ENCODE results near the gene LIAS. TPM values are rescaled to one million over a fixed set of nuclear protein-coding genes. Genes with fewer than 3 reads are reported as not detected.
"Not testable (repeated sequence)": the region's sequence is repeated elsewhere in the genome, so short reads cannot be mapped to it uniquely, and the experiment has no call there.

LIAS gene
- total RNA-seq, 3 donors from 2014 or later, result 36.2 to 38.7 (median 36.5) TPM

- ATAC-seq, result no peak
- Mint-ChIP-seq H3K9me3 (no peaks in the 10 kb centered on the region), H3K4me3 (no peak overlapping the region), H3K27me3 (ENCODE audit: low read depth) (no peaks in the 10 kb centered on the region), H3K36me3 (ENCODE audit: insufficient read depth) (peaks cover 39% of the 10 kb centered on the region), H3K4me1 (ENCODE audit: low read depth) (no peaks in the 10 kb centered on the region)
- no peak for DNase-seq
These were observed 43.3 kb downstream of the LIAS start for GRCh38 chr4:39502019-39502663.

GRCh38 chr4:39502664-39503035 lies 43.8 kb downstream of the LIAS start:
- H3K9me3 Mint-ChIP-seq; H3K4me1 Mint-ChIP-seq (ENCODE audit: low read depth); H3K4me3 Mint-ChIP-seq; ATAC-seq; DNase-seq; H3K27me3 Mint-ChIP-seq (ENCODE audit: low read depth): not testable (repeated sequence)
- peaks cover 43% of the 10 kb centered on the region for H3K36me3 Mint-ChIP-seq (ENCODE audit: insufficient read depth)

GRCh38 chr4:39504538-39504937 lies 45.7 kb downstream of the LIAS start:
- Mint-ChIP-seq H3K9me3 (no peaks in the 10 kb centered on the region), H3K36me3 (ENCODE audit: insufficient read depth) (peaks cover 48% of the 10 kb centered on the region), H3K4me1 (ENCODE audit: low read depth) (no peaks in the 10 kb centered on the region), H3K27me3 (ENCODE audit: low read depth) (no peaks in the 10 kb centered on the region), H3K4me3 (no peak overlapping the region)
- ATAC-seq (no peak), DNase-seq (no peak)

- DNase-seq (no peak), ATAC-seq (no peak)
- Mint-ChIP-seq H3K36me3 (ENCODE audit: insufficient read depth) (peaks cover 55% of the 10 kb centered on the region), H3K9me3 (no peaks in the 10 kb centered on the region), H3K4me3 (no peak overlapping the region), H3K27me3 (ENCODE audit: low read depth) (no peaks in the 10 kb centered on the region), H3K4me1 (ENCODE audit: low read depth) (no peaks in the 10 kb centered on the region)
These were observed 46.7 kb downstream of the LIAS start for GRCh38 chr4:39505581-39505980.

- Mint-ChIP-seq H3K27me3 (ENCODE audit: low read depth) (no peaks in the 10 kb centered on the region), H3K4me3 (no peak overlapping the region), H3K36me3 (ENCODE audit: insufficient read depth) (peaks cover 34% of the 10 kb centered on the region), H3K4me1 (ENCODE audit: low read depth) (no peaks in the 10 kb centered on the region), H3K9me3 (no peaks in the 10 kb centered on the region)
- no peak for DNase-seq
- no peak for ATAC-seq
These were observed 51.6 kb downstream of the LIAS start for GRCh38 chr4:39510348-39510929.

- not testable (repeated sequence) for H3K9me3 Mint-ChIP-seq; H3K27me3 Mint-ChIP-seq (ENCODE audit: low read depth); H3K4me3 Mint-ChIP-seq; ATAC-seq; DNase-seq; H3K4me1 Mint-ChIP-seq (ENCODE audit: low read depth)
- H3K36me3 Mint-ChIP-seq (ENCODE audit: insufficient read depth), result peaks cover 18% of the 10 kb centered on the region
These were observed 55.4 kb downstream of the LIAS start for GRCh38 chr4:39514266-39514665.

- Mint-ChIP-seq H3K4me3 (no peak overlapping the region), H3K9me3 (no peaks in the 10 kb centered on the region), H3K4me1 (ENCODE audit: low read depth) (no peaks in the 10 kb centered on the region), H3K36me3 (ENCODE audit: insufficient read depth) (peaks cover 11% of the 10 kb centered on the region), H3K27me3 (ENCODE audit: low read depth) (no peaks in the 10 kb centered on the region)
- DNase-seq (no peak), ATAC-seq (no peak)
These were observed 56.1 kb downstream of the LIAS start for GRCh38 chr4:39514888-39515401.

- not testable (repeated sequence) for H3K4me1 Mint-ChIP-seq (ENCODE audit: low read depth); H3K36me3 Mint-ChIP-seq (ENCODE audit: insufficient read depth); H3K27me3 Mint-ChIP-seq (ENCODE audit: low read depth); H3K4me3 Mint-ChIP-seq; DNase-seq; H3K9me3 Mint-ChIP-seq; ATAC-seq
These were observed 57.0 kb downstream of the LIAS start for GRCh38 chr4:39515669-39516401.

GRCh38 chr4:39516407-39516966 lies 57.6 kb downstream of the LIAS start:
- Mint-ChIP-seq H3K36me3 (ENCODE audit: insufficient read depth) (peaks cover 4% of the 10 kb centered on the region), H3K4me3 (no peak overlapping the region), H3K4me1 (ENCODE audit: low read depth) (no peaks in the 10 kb centered on the region), H3K27me3 (ENCODE audit: low read depth) (no peaks in the 10 kb centered on the region), H3K9me3 (no peaks in the 10 kb centered on the region)
- DNase-seq (no peak), ATAC-seq (no peak)

- H3K36me3 Mint-ChIP-seq (ENCODE audit: insufficient read depth), result peaks cover 1% of the 10 kb centered on the region
- H3K9me3 Mint-ChIP-seq, result no peaks in the 10 kb centered on the region
- no peak for ATAC-seq
- no peaks in the 10 kb centered on the region for H3K4me1 Mint-ChIP-seq (ENCODE audit: low read depth)
- H3K27me3 Mint-ChIP-seq (ENCODE audit: low read depth), result no peaks in the 10 kb centered on the region
- no peak for DNase-seq
- H3K4me3 Mint-ChIP-seq, result no peak overlapping the region
These were observed 59.6 kb downstream of the LIAS start for GRCh38 chr4:39518484-39518883.

GRCh38 chr4:39521253-39521919 lies 62.5 kb downstream of the LIAS start:
- Mint-ChIP-seq H3K9me3 (no peaks in the 10 kb centered on the region), H3K36me3 (ENCODE audit: insufficient read depth) (peaks cover 1% of the 10 kb centered on the region), H3K4me1 (ENCODE audit: low read depth) (peaks cover 8% of the 10 kb centered on the region), H3K4me3 (no peak overlapping the region), H3K27me3 (ENCODE audit: low read depth) (no peaks in the 10 kb centered on the region)
- DNase-seq (no peak), ATAC-seq (no peak)

GRCh38 chr4:39522068-39522467 lies 63.2 kb downstream of the LIAS start:
- no peak for DNase-seq
- no peaks in the 10 kb centered on the region for H3K9me3 Mint-ChIP-seq
- ATAC-seq, result no peak
- no peak overlapping the region for H3K4me3 Mint-ChIP-seq
- peaks cover 1% of the 10 kb centered on the region for H3K36me3 Mint-ChIP-seq (ENCODE audit: insufficient read depth)
- no peaks in the 10 kb centered on the region for H3K27me3 Mint-ChIP-seq (ENCODE audit: low read depth)
- peaks cover 11% of the 10 kb centered on the region for H3K4me1 Mint-ChIP-seq (ENCODE audit: low read depth)

- ATAC-seq (no peak), DNase-seq (no peak)
- no peaks in the 10 kb centered on the region for H3K9me3 Mint-ChIP-seq
- H3K4me1 Mint-ChIP-seq (ENCODE audit: low read depth), result peaks cover 18% of the 10 kb centered on the region
- H3K4me3 Mint-ChIP-seq, result no peak overlapping the region
- H3K27me3 Mint-ChIP-seq (ENCODE audit: low read depth), result no peaks in the 10 kb centered on the region
- H3K36me3 Mint-ChIP-seq (ENCODE audit: insufficient read depth), result peaks cover 1% of the 10 kb centered on the region
These were observed 65.5 kb downstream of the LIAS start for GRCh38 chr4:39524161-39524957.

Data from activated T-cell treated with anti-CD3 and anti-CD28 coated beads, Interleukin-2, amount 50 U/mL, for 4 hours (primary cell).